K562 (cell line): Measurements from ENCODE around the gene RIOK3. TPM values are rescaled to one million over a fixed set of nuclear protein-coding genes. Genes with fewer than 3 reads are reported as not detected.

Experiments used
- ADNP ChIP-seq: fragments of 200-800 bp; sonication (Bioruptor generic); IDR thresholded peaks from 2 replicates; pipeline ENCODE4 v1.6.1; 2016; ENCODE audit warnings: missing genetic modification characterization, missing compliant biosample characterization
- NEUROD1 ChIP-seq: fragments of 150-350 bp; IDR thresholded peaks from 2 replicates; pipeline ENCODE4 v1.6.1; 2014; ENCODE audit warnings: borderline replicate concordance, low read length, low read depth; ENCODE audit not compliant: partially characterized antibody
- OTX1 ChIP-seq: fragments of 450-650 bp; formaldehyde crosslinking; IDR thresholded peaks from 2 replicates; pipeline ENCODE4 v1.4.0; 2022; ENCODE audit warnings: mild to moderate bottlenecking
- TBL1XR1 ChIP-seq, 2 experiments: IDR thresholded peaks; 2 replicates each; pipeline ENCODE4 v1.6.1; 2012; ENCODE audit warnings: improper control_type of control experiment in 2 of 2, low read length in 2 of 2, mild to moderate bottlenecking in 1 of 2
- XRCC3 ChIP-seq: fragments of 450-650 bp; IDR thresholded peaks from 2 replicates; pipeline ENCODE4 v1.6.1; 2017; ENCODE audit warnings: mild to moderate bottlenecking, moderate library complexity
- ZNF134 ChIP-seq: fragments of 250-450 bp; sonication (Bioruptor Pico); conservative IDR thresholded peaks from 2 replicates; pipeline ENCODE4 v1.4.0; 2020
- polyA plus RNA-seq, 8 experiments: library from polyadenylated mRNA; depleted of rRNA in 4 of 8; stranded (reverse) in 5 of 8; unstranded in 3 of 8; fragments of >200 nt; fragmentation: Nextera tagmentation in 2 of 8; fragmentation: Illumina TruSeq in 1 of 8; extraction: Ambion mirVana in 2 of 8; extraction: Trizol in 1 of 8; gene quantifications; 2 replicates each; pipeline versions ENCODE4 v1.2.1 to v1.2.3, GENCODE V29; 2011 to 2014; ENCODE audit warnings: inconsistent platforms in 1 of 8, missing spikeins in 1 of 8
- total RNA-seq, 7 experiments: library from RNA; depleted of rRNA in 6 of 7; stranded (reverse); fragments of >200 nt in 6 of 7; fragmentation: Illumina TruSeq in 2 of 7; extraction: Trizol in 2 of 7; gene quantifications; 2 replicates each; pipeline versions ENCODE4 v1.2.1 to v1.2.3, GENCODE V29; 2011 to 2021; ENCODE audit warnings: low replicate concordance in 1 of 7
- TF ChIP-seq, protein P1 (sequence below): fragments of 450-650 bp; formaldehyde crosslinking; IDR thresholded peaks from 2 replicates; pipeline ENCODE4 v1.4.0; 2020; ENCODE audit warnings: mild to moderate bottlenecking
- TF ChIP-seq, protein P2 (sequence below): fragments of 450-650 bp; IDR thresholded peaks from 2 replicates; pipeline ENCODE4 v1.6.1; 2016; ENCODE audit warnings: mild to moderate bottlenecking, moderate library complexity
- TF ChIP-seq, protein P3 (sequence below): sonication (generic); formaldehyde crosslinking; IDR thresholded peaks from 2 replicates; pipeline ENCODE4 v1.8.0; 2022; ENCODE audit warnings: mild to moderate bottlenecking, missing genetic modification reagents

Gene RIOK3
- total and polyA plus RNA-seq, 9 of the 15 experiments (the other 6 are each of a cell fraction or from before 2014, with no cell fraction given): 21.4 to 89.5 (median 62.9) TPM

DNA sequence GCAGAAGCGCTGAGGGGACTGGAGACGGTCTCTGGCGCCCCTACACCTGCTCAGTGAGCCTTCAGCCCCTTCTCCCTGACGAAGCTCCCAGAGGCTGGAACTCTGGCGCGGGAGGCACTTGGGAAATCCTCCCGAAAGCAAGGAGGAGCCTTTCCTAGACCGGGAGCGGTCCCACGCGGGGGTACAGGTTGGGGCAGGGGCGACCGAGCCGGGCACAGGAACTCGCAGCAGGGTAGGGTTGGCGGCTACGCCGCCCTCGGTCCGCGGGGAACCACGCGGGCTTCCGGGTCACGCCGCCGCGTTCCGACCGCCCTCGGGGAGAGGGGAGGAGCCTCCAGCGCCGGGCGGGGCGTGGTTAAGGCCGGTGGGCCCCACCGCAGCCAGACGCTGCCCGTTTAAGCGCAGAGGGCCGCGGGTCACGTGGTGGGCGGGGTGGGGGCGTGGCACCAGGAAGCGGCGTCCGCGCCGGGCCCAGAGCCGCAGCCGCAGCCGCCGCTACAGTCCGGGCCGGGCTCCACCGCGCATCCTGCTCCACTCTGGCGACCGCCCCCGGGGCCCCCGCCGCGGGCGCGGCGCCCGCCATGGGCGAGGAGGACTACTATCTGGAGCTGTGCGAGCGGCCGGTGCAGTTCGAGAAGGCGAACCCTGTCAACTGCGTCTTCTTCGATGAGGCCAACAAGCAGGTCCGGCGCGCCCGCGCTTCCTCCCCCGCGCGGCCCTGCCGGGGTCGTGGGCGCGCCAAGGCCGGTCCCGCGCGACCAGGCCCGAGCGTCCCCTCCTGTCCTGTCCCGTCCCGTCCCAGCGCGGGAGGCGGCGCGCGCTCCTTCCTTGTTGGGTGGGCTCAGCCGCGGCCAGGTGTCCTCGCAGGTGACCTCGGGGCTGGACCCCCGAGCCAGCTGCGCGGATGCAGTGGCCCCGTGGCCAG lies 50.2 kb downstream of the RIOK3 start, which contains the start of gene RMC1 (continued):
- TF ChIP-seq, protein P1, sequence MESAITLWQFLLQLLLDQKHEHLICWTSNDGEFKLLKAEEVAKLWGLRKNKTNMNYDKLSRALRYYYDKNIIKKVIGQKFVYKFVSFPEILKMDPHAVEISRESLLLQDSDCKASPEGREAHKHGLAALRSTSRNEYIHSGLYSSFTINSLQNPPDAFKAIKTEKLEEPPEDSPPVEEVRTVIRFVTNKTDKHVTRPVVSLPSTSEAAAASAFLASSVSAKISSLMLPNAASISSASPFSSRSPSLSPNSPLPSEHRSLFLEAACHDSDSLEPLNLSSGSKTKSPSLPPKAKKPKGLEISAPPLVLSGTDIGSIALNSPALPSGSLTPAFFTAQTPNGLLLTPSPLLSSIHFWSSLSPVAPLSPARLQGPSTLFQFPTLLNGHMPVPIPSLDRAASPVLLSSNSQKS (CRISPR knock-in tag): no peak
- TF ChIP-seq XRCC3 (no peak), OTX1 (CRISPR knock-in tag) (0 out of 2 replicates have a peak, but pooled peaks have one; percentile 71), TBL1XR1 (IDR thresholded peaks at IDR 0.05; ENCODE audit: low read length in 2 of 2) (peak in 1 of 2 experiments; percentile 56; a peak in 1 of 4 replicates), NEUROD1 (peak; percentile 98), ADNP (tag) (no peak), ZNF134 (no peak)
- TF ChIP-seq, protein P2, sequence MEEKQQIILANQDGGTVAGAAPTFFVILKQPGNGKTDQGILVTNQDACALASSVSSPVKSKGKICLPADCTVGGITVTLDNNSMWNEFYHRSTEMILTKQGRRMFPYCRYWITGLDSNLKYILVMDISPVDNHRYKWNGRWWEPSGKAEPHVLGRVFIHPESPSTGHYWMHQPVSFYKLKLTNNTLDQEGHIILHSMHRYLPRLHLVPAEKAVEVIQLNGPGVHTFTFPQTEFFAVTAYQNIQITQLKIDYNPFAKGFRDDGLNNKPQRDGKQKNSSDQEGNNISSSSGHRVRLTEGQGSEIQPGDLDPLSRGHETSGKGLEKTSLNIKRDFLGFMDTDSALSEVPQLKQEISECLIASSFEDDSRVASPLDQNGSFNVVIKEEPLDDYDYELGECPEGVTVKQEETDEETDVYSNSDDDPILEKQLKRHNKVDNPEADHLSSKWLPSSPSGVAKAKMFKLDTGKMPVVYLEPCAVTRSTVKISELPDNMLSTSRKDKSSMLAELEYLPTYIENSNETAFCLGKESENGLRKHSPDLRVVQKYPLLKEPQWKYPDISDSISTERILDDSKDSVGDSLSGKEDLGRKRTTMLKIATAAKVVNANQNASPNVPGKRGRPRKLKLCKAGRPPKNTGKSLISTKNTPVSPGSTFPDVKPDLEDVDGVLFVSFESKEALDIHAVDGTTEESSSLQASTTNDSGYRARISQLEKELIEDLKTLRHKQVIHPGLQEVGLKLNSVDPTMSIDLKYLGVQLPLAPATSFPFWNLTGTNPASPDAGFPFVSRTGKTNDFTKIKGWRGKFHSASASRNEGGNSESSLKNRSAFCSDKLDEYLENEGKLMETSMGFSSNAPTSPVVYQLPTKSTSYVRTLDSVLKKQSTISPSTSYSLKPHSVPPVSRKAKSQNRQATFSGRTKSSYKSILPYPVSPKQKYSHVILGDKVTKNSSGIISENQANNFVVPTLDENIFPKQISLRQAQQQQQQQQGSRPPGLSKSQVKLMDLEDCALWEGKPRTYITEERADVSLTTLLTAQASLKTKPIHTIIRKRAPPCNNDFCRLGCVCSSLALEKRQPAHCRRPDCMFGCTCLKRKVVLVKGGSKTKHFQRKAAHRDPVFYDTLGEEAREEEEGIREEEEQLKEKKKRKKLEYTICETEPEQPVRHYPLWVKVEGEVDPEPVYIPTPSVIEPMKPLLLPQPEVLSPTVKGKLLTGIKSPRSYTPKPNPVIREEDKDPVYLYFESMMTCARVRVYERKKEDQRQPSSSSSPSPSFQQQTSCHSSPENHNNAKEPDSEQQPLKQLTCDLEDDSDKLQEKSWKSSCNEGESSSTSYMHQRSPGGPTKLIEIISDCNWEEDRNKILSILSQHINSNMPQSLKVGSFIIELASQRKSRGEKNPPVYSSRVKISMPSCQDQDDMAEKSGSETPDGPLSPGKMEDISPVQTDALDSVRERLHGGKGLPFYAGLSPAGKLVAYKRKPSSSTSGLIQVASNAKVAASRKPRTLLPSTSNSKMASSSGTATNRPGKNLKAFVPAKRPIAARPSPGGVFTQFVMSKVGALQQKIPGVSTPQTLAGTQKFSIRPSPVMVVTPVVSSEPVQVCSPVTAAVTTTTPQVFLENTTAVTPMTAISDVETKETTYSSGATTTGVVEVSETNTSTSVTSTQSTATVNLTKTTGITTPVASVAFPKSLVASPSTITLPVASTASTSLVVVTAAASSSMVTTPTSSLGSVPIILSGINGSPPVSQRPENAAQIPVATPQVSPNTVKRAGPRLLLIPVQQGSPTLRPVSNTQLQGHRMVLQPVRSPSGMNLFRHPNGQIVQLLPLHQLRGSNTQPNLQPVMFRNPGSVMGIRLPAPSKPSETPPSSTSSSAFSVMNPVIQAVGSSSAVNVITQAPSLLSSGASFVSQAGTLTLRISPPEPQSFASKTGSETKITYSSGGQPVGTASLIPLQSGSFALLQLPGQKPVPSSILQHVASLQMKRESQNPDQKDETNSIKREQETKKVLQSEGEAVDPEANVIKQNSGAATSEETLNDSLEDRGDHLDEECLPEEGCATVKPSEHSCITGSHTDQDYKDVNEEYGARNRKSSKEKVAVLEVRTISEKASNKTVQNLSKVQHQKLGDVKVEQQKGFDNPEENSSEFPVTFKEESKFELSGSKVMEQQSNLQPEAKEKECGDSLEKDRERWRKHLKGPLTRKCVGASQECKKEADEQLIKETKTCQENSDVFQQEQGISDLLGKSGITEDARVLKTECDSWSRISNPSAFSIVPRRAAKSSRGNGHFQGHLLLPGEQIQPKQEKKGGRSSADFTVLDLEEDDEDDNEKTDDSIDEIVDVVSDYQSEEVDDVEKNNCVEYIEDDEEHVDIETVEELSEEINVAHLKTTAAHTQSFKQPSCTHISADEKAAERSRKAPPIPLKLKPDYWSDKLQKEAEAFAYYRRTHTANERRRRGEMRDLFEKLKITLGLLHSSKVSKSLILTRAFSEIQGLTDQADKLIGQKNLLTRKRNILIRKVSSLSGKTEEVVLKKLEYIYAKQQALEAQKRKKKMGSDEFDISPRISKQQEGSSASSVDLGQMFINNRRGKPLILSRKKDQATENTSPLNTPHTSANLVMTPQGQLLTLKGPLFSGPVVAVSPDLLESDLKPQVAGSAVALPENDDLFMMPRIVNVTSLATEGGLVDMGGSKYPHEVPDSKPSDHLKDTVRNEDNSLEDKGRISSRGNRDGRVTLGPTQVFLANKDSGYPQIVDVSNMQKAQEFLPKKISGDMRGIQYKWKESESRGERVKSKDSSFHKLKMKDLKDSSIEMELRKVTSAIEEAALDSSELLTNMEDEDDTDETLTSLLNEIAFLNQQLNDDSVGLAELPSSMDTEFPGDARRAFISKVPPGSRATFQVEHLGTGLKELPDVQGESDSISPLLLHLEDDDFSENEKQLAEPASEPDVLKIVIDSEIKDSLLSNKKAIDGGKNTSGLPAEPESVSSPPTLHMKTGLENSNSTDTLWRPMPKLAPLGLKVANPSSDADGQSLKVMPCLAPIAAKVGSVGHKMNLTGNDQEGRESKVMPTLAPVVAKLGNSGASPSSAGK: peak; percentile 97
- TF ChIP-seq, protein P3, sequence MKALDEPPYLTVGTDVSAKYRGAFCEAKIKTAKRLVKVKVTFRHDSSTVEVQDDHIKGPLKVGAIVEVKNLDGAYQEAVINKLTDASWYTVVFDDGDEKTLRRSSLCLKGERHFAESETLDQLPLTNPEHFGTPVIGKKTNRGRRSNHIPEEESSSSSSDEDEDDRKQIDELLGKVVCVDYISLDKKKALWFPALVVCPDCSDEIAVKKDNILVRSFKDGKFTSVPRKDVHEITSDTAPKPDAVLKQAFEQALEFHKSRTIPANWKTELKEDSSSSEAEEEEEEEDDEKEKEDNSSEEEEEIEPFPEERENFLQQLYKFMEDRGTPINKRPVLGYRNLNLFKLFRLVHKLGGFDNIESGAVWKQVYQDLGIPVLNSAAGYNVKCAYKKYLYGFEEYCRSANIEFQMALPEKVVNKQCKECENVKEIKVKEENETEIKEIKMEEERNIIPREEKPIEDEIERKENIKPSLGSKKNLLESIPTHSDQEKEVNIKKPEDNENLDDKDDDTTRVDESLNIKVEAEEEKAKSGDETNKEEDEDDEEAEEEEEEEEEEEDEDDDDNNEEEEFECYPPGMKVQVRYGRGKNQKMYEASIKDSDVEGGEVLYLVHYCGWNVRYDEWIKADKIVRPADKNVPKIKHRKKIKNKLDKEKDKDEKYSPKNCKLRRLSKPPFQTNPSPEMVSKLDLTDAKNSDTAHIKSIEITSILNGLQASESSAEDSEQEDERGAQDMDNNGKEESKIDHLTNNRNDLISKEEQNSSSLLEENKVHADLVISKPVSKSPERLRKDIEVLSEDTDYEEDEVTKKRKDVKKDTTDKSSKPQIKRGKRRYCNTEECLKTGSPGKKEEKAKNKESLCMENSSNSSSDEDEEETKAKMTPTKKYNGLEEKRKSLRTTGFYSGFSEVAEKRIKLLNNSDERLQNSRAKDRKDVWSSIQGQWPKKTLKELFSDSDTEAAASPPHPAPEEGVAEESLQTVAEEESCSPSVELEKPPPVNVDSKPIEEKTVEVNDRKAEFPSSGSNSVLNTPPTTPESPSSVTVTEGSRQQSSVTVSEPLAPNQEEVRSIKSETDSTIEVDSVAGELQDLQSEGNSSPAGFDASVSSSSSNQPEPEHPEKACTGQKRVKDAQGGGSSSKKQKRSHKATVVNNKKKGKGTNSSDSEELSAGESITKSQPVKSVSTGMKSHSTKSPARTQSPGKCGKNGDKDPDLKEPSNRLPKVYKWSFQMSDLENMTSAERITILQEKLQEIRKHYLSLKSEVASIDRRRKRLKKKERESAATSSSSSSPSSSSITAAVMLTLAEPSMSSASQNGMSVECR (CRISPR knock-in tag): peak; percentile 81; the same call in 1 of the 2 replicates
